Left renal cortex interstitium (tissue), 4 donors: ENCODE measurements around the gene FGF12. TPM values are rescaled to one million over a fixed set of nuclear protein-coding genes. Genes with fewer than 3 reads are reported as not detected.

Experiments
- DNase-seq, 4 donors: peaks; one replicate each; pipeline ENCODE4 v3.0.0-alpha.2; 2013; ENCODE audit warnings: low read depth in 4 of 4, low spot score in 2 of 4, missing footprints in 1 of 4
- polyA plus RNA-seq, 4 donors: library from polyadenylated mRNA; unstranded; fragments of 120-200 nt; gene quantifications; one replicate each; pipeline ENCODE4 v1.2.1, GENCODE V29; 2013; ENCODE audit not compliant: insufficient read length in 4 of 4

FGF12 gene
- polyA plus RNA-seq, 4 donors = 5.2 to 7.6 (median 6.6) TPM

DNA sequence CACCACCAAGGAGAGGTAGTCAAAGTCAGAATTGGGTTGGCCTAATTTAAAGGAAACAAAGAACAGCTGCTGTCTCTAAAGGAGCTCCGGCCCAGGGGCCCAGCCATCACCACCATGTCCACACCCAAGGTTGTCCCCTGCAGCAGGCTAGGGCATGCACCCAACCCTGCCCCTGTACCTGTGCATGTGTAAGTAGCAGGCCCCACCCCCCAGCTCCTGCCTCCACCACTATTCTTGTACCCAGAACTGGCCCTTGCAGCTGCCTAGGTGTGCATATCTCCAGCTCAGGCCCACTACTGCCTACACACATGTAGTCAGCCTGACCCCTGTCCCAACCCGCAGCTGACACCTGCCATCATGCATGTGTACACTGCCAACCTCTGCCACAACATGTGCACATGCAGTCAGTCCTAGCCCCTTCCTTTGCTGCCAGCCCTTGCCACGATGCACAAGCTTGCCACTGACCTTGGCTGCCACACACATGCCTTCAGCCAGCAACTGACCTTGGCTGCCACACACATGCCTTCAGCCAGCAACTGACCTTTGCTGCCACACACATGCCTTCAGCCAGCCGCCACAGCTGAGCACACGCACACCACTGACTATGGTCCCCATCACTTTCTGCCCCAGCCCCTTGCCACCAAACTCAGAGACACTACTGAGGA, 39.7 kb downstream of the FGF12 start:
- no peak for DNase-seq

GRCh38 chr3:192685801-192686200, 41.5 kb downstream of the FGF12 start:
- no peak for DNase-seq

DNA sequence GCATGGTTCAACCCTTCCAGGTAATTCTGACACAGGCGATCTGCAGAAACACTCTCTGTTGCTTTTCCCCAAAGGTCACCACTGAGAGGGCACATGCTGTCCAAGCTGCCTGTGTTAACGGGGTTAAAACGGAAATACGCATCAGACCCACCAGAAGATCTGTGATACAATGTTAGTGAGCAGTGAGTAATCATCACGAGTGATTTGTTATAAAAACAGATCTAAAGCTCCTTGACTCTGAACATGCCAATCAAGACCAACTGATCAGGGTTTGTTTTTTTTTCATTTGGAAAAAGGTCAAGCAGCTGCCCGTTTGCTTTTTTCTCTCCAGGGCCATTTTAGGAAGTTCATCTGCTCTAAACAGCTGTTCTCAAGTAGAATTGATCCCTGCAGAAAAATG, 43.2 kb downstream of the FGF12 start:
- DNase-seq = no peak

DNA sequence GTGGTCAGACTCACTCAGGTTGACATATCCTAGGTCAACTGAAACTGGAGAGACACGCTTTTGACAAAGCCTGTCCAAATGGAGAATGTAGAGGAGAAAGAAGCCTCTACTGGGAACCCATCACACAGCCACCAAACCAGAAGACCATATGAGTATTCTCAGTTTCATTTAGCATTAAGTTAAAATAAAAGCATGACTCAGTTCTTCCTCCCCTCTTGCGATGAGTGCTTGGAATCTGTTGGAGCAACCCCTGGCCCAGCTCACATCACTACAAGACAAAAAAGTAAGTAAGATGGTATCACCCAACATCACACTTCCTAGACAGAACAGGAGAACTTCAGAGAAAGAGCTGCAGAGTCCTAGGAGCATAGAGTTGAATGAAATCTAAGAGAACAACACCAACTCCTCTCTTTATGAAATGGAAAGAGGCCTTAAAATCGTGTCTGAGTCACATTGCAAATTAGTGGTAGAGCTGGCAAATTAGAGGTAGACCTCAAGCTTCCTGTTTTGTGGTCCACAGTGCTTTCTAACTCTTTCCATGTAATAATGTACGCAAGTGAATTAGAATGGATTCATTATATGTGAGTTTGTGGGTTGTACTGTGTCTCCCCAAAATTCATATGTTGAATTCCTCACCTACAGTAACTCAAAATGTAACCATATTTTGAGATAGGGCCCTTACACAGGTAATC, 51.2 kb downstream of the FGF12 start:
- DNase-seq = no peak

GRCh38 chr3:192655628-192656027, 71.7 kb downstream of the FGF12 start:
- DNase-seq = no peak

DNA sequence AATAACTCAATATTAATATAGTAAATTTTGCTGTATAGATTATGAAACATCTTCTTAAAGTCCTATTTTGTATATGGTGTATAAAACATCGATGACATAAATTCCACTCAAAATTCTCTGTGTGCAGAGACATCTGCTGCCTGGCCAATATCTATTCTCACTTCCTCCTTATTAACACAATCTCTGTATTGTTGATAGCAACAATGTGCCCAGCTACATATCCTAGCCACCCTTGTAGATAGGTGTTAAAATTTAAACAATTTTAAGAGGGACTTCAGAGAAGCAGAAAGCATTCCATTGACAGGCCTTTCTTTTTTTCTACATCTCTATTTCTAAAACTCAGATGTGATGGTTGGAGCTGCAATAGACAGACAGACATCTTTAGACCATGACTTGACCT, 72.3 kb downstream of the FGF12 start:
- DNase-seq = no peak

DNA sequence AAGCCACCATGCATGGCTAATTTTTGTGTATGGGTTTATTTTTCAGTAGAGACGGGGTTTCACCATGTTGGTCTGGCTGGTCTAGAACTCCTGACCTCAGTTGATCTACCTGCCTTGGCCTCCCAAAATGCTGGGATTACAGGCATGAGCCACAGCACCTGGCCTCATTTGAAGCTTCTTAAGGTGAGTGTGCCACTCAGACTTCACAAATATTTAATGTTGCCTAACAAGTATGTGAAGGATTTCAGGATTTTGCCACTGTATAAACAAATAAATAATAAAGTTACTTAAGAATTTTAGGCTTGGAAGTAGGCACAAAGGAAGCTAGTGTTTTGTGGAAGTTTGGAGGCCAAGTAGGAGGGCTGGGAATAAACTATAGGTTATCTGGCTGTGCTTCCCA, 73.5 kb downstream of the FGF12 start:
- no peak for DNase-seq

- DNase-seq = no peak
These were observed 74.6 kb downstream of the FGF12 start for GRCh38 chr3:192652727-192653126.

GRCh38 chr3:192651836-192652512, 75.4 kb downstream of the FGF12 start:
- DNase-seq = no peak

DNA sequence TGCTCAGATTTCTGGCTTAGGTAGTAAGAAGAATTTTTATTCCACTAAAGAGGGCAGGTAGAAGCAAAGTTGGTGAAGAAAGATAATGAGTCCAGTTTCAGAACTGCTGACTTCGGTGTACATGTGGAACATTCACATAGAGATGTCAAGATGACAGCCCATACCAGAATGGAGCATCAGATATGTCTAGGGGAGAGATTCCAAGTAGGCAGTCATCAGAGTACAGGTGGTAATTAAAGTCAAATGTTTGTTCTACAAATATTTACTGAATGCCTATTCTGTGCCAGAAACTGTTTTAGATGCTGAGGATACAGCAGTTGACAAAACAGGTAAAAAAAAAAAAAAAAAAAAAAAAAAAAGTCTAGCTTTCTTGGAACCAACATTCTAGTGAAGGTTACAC, 81.9 kb downstream of the FGF12 start:
- DNase-seq = no peak

DNA sequence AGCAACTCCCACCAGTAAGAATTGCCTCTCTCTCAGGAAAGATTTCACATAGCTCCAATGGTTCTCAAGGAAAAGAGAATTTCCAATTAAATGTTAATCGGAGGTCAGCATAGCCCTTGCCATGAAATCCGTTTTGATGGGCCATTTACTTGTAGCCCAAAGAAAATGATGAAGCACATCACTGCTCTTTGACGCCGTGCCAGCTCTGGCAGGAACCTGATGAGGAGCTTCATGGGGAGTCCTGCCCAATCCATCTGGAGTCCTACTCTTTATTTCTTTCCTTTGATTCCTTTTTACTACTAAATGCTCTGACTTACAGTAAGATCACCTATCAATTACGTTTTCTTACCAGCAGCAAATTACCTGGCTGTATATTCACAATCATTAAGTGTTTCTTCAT, 84.7 kb downstream of the FGF12 start:
- no peak for DNase-seq

- DNase-seq = no peak
These were observed 85.4 kb downstream of the FGF12 start for GRCh38 chr3:192641919-192642318.

DNA sequence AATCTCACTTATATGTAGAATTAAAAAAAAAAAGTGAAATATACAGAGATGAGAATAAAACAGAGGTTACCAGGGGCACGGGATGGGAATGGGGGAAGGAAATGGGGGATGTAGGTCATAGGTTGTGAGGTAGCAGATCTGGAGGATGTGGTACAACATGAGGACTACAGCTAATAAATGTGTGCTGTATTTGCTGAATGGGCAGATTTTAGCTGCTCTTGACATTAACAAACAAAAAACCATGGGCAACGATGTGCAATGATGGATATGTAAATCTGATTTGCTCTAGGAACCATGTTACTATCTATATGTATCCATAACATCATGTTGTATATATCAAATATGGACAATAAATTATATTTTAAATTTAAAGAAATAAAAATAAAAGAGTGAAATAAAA, 87.4 kb downstream of the FGF12 start:
- no peak for DNase-seq

DNA sequence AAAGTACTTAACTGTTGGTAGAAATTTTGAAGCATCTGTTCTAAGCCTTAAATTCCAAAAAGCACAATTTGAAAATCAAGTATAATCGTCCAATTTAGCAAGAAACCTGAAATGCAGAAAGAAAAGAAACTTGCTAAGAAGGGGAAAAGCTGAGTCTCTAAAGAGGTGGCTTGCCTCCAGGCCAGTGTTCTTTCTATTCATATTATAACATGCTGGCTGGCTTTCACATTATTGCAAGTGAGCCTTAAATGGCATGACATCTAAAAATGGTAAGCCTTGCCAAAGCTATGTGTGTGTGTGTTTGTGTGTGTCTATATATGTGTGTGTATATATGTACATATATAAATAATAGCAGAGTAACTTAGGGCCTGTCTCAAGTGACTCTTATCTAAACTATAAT, 89.5 kb downstream of the FGF12 start:
- no peak for DNase-seq

DNA sequence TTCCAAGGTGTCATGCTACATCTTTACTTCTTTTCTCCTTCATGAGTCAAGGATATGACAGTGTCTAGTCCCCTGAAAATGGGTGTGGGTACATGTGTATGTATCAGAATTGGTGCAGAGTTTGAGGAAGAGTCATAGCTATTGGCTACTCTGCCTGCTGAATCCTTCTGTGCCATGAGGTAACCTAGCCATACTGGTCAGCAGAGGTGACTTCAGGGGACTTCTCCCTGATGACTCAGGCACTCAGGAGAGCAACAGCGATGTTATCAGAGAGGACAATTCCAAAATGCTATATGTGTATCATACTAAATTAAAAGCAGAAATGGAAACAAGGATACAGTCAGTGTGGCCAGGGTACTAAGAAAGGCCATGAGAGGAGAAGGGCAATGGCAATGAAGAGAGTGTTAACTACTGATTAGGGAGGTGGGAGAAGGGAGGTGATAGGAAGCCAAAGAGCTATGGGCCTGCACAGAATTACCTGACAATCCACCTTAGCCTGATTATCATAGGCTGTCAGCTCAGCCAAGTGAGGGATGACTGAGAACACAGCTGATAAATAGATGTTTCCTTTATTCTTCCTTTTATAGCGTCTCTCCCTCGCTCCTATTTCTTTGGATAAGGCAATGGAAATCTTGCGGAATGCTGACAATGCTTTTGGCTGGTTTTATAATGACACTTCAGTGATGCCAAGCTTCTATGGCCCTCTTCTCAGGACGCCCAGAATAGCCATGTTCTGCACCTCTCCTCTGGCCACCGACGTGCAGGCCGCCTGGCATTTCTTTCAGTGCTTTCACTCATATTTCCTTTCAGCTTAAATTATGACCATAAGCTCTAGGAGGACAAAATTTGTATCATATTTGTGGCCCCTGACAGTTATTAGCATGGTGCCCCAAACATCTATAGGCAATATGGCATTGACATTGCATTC, 90.6 kb downstream of the FGF12 start:
- DNase-seq = no peak

DNA sequence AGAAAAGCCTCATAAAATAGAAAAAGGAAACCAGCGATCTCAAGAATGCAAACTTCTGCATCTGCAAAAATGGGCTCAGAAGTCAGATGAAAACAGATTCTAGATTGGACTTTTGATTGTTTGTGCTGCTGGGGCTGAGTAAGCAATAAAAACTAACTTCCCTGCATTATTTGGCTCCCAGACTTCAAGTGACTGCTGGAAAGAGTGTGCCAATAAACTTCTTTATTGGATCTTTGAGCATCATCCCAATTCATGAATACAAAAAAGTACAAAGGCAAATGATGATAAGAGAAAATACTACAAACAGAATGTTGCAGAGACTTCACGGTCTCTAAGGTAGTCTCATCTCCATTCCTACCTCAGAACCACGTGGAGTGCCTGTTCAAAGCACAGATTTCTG, 97.9 kb downstream of the FGF12 start:
- no peak for DNase-seq

DNA sequence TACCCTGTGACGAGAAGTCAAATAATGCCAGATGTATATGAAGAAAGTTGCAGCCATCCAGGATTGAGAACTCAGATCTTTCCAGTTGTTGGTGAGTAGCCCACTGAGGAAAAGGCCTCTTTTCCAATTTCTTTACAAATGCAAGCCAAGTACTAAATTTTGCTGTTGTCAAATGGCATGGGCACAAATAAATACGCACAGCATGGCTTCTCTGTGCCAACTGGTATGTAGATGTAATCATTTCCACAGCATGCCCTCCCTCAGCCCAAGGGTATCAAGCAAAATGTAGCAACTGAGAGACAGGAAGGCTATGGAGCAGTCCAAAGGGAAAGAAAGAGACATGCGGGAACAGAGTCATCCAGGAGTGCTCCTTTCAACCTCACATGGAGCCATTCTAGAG, 105.4 kb downstream of the FGF12 start:
- DNase-seq = no peak

- no peak for DNase-seq
These were observed 107.1 kb downstream of the FGF12 start for GRCh38 chr3:192620275-192620674.

- no peak for DNase-seq
These were observed 115.9 kb downstream of the FGF12 start for GRCh38 chr3:192611411-192611810.

- no peak for DNase-seq
These were observed 118.4 kb downstream of the FGF12 start for GRCh38 chr3:192608726-192609600.
